Testis (tissue), 2 donors: ENCODE results near the gene DIO3.

Experiments used
- POLR2A ChIP-seq: fragments of 450-650 bp; IDR thresholded peaks from one replicate; pipeline ENCODE4 v1.6.1; 2017; ENCODE audit warnings: antibody characterized with exemption, mild to moderate bottlenecking, moderate library complexity
- TF ChIP-seq, protein P1 (sequence below), 3 experiments: fragments of 450-650 bp in 2 of 3; fragments of 200-600 bp in 1 of 3; sonication (generic) in 1 of 3; IDR thresholded peaks; one replicate each; pipeline ENCODE4 v1.5.1; 2016 to 2019; ENCODE audit warnings: antibody characterized with exemption in 3 of 3, mild to moderate bottlenecking in 2 of 3, moderate library complexity in 1 of 3

DNA sequence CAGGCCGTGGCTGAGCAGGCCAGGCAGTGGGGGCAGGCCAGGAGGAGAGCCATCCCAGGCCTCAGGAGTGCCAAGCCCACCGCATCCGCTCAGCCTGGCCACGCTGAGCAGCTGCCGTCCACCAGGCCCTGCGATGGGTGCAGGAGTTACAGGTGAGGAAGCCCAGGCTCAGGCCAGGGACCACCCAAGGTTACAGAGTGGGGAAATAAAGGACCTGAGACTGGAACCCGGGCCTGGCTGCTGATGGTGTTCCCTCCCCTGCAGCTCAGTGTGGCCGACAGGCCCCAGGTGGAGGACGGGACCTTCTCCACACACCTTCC lies 49.0 kb upstream of the DIO3 start:
- TF ChIP-seq, protein P1, sequence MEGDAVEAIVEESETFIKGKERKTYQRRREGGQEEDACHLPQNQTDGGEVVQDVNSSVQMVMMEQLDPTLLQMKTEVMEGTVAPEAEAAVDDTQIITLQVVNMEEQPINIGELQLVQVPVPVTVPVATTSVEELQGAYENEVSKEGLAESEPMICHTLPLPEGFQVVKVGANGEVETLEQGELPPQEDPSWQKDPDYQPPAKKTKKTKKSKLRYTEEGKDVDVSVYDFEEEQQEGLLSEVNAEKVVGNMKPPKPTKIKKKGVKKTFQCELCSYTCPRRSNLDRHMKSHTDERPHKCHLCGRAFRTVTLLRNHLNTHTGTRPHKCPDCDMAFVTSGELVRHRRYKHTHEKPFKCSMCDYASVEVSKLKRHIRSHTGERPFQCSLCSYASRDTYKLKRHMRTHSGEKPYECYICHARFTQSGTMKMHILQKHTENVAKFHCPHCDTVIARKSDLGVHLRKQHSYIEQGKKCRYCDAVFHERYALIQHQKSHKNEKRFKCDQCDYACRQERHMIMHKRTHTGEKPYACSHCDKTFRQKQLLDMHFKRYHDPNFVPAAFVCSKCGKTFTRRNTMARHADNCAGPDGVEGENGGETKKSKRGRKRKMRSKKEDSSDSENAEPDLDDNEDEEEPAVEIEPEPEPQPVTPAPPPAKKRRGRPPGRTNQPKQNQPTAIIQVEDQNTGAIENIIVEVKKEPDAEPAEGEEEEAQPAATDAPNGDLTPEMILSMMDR (IDR thresholded peaks at IDR 0.05), result no peak
- no peak for TF ChIP-seq POLR2A
